GM10266 (cell line): ENCODE data around the gene SDHAF4.

Experiments used
- DNase-seq: peaks from one replicate; pipeline ENCODE4 v3.0.0; 2012; ENCODE audit errors: extremely low spot score
- TF ChIP-seq, protein P1 (sequence below): IDR thresholded peaks from 2 replicates; pipeline ENCODE4 v1.5.1; 2012; ENCODE audit warnings: mild to moderate bottlenecking, low read depth; ENCODE audit not compliant: control insufficient read depth, insufficient read depth; ENCODE audit errors: missing control alignments

The SDHAF4 gene

DNA sequence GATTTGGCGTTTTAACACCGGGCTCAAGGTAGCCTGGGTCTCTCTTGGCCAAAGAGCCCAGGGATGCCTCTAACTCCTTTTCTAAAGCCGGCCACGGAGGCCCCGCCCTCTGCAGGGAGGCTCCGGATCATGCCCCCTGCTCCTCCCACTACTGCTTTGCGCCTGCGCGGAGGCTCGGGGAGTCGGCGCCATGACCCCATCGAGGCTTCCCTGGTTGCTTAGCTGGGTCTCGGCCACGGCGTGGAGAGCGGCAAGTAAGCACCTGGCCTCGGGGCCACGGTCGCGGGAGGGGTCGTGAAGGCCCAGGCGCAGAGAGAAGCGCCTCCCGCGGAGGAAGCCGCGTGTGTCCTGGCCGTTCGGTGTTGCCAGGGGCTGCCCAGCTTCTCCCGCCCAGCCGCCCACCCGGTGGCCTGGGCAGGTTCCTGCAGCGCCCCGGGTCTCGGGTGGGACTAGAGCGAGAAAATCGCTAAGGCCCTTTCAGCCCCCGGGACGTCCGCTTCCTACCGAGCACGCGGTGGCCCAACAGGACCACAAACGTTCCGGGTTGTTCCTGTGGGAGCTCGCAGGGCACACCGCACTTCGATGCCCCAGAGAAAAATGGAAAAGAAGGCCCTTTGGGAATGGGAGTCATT, at the start of gene SDHAF4:
Gene SDHAF4, plus strand, starts transcription at position 180 of the 632 bp plus-strand sequence. Its CDS starts 11 bp downstream, at position 191.
- DNase-seq, result peak; percentile 94

GRCh38 chr6:70518723-70519122, 48.0 kb upstream of the SDHAF4 start:
- DNase-seq, result no peak
- TF ChIP-seq, protein P1, sequence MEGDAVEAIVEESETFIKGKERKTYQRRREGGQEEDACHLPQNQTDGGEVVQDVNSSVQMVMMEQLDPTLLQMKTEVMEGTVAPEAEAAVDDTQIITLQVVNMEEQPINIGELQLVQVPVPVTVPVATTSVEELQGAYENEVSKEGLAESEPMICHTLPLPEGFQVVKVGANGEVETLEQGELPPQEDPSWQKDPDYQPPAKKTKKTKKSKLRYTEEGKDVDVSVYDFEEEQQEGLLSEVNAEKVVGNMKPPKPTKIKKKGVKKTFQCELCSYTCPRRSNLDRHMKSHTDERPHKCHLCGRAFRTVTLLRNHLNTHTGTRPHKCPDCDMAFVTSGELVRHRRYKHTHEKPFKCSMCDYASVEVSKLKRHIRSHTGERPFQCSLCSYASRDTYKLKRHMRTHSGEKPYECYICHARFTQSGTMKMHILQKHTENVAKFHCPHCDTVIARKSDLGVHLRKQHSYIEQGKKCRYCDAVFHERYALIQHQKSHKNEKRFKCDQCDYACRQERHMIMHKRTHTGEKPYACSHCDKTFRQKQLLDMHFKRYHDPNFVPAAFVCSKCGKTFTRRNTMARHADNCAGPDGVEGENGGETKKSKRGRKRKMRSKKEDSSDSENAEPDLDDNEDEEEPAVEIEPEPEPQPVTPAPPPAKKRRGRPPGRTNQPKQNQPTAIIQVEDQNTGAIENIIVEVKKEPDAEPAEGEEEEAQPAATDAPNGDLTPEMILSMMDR, result no peak

More for the DNA sequence above, at the start of gene SDHAF4:
- TF ChIP-seq, protein P1, result no peak

GRCh38 chr6:70520575-70520974, 46.2 kb upstream of the SDHAF4 start:
- peak; percentile 6 for DNase-seq
- TF ChIP-seq, protein P1, result peak; percentile 43

GRCh38 chr6:70524721-70525286, 41.9 kb upstream of the SDHAF4 start:
- DNase-seq, result no peak
- TF ChIP-seq, protein P1, result no peak

DNA sequence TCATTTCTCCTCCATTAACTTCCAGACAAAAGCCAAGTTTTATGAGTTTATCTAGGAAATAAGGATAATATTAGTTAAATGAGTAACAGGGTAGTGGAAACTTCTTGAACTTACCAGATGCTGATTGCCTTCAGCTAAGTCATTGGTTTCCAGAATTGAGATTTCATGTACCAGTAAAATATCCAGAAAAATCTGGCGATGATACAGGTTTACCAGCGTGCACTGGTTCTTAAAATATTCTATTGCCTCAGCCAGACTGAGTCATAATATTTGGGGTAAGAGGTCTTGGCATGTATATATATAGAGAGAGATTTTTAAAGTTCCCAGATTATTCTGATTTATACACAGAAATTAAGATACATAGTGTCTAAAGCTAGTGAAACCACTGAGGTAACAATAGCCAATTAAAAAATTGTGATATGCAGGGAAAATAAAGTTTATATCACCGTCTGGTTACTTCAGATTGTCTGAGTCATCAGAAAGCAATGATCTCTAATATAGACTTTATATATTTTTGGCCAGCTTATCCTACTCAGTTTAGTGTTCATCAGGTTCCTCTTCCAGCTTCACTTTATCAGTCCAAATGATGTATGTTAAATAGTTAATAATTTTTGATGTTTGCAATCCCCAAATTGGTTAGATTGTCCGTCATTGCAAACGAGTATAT, 39.5 kb upstream of the SDHAF4 start:
- no peak for DNase-seq
- TF ChIP-seq, protein P1, result no peak

DNA sequence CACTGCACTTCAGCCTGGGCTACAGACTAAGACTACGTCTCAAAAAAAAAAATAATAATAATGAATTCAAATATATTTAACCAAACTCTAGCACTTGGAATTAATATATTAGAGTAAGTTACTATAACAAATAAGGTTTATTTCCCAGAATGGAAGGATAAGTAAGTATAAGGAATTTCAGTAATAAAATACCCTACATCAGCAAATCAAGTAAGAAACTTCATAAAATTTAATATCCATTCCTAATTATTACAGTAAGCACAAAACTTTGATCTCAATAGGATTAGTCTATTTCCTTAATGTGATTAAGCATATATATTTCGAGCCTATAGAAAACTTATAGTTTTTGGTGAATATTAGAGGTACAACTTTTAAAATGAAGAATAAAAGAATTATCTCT, 36.7 kb upstream of the SDHAF4 start:
- no peak for DNase-seq
- TF ChIP-seq, protein P1, result no peak

GRCh38 chr6:70531133-70531532, 35.6 kb upstream of the SDHAF4 start:
- TF ChIP-seq, protein P1, result no peak
- no peak for DNase-seq
